GM20000 (cell line): ENCODE measurements around the gene WBP1.

ENCODE experiments used
- DNase-seq: peaks from one replicate; pipeline ENCODE4 v3.0.0; 2012; ENCODE audit warnings: low spot score
- TF ChIP-seq, protein P1 (sequence below): IDR thresholded peaks from 2 replicates; pipeline ENCODE4 v1.5.1; 2012; ENCODE audit warnings: mild to moderate bottlenecking, control low read depth; ENCODE audit errors: extremely low read depth, missing control alignments

Gene WBP1

DNA sequence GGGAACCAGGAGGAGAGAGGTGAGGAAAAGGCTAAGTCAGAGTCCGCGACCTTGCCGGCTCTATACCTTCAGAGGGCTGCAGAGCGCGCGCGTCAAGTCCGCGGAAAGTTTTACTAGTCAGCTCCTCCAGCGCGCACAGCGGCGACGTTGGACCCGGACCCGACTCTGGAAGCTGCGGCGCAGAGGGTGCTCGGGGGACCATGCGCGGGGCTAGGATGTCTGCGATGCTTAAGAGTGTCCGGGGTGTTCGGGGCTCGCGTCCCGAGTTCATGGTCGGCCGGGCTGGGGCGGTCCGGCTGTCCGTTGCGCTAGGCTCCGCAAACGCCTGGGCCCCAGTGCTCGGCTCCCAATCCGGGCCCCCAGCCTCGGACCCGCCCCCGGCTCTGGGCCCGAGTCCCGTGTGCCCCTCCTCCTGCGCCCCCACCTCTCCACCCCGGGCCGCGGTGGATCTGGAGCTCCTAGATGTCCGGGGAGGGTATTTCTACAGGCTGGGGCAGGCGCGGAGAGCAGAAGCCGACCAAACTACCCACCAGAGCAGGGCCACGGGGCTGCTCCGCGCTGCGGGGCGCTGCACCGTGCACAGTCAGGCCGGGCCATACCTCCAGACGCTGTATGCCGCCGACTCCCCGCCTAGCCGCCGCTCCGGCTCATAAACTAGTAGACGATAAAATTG, 41.2 kb downstream of the WBP1 start, which contains the start of gene LBX2:
Gene LBX2, minus strand, starts transcription at position 337 of the 673 bp plus-strand sequence. Its CDS starts 66 bp downstream, at position 271.
- DNase-seq: peak; percentile 41
- TF ChIP-seq, protein P1, sequence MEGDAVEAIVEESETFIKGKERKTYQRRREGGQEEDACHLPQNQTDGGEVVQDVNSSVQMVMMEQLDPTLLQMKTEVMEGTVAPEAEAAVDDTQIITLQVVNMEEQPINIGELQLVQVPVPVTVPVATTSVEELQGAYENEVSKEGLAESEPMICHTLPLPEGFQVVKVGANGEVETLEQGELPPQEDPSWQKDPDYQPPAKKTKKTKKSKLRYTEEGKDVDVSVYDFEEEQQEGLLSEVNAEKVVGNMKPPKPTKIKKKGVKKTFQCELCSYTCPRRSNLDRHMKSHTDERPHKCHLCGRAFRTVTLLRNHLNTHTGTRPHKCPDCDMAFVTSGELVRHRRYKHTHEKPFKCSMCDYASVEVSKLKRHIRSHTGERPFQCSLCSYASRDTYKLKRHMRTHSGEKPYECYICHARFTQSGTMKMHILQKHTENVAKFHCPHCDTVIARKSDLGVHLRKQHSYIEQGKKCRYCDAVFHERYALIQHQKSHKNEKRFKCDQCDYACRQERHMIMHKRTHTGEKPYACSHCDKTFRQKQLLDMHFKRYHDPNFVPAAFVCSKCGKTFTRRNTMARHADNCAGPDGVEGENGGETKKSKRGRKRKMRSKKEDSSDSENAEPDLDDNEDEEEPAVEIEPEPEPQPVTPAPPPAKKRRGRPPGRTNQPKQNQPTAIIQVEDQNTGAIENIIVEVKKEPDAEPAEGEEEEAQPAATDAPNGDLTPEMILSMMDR: no peak

DNA sequence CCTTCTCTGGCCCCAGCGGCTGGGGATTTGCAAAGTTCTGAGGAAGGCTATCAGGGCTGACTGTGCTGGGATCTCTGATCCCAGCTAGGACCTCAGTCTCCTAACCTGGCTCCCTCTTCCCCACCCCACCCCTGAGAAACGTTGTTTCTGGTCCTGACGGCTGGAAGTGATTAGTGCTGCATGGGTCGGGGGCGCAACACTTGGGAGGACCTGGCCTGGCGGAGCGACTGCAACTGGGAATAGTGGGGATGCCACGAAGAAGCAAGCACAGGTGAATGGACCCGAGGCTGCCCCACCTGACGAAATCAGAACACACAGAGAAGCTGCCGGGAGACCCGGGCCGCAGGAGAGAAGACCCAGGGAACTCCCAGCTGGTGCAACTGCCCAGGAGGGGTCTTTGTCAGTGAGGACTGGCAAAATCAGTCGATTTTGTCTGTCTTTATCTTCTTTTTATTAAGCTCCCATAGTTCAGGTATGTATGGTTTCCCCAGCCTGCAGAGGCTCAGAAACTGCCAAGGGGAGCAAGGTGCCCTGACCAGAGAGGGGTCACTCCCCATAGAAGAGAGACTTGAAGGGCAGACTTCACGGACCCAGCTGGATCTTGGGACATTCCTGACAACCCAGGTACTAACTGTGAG, 41.8 kb downstream of the WBP1 start:
- DNase-seq: no peak
- TF ChIP-seq, protein P1: no peak

DNA sequence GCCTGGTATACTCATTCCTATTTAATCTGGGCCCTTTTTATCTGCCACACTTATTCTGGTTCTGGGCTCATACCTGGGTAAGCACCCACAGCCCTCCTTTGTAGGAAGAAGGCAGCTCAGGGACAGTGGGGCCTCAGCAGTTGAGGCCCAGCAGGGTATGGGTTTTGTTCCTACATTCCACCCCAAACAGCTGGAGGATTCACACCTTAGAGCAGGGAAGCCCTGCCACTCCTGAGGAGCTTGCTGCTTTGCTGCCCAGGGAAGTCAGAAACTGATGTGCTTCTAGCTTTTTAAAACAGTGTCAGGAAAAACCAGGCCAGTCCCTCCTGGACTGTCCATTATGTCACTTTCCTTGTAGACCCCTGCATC, 42.3 kb downstream of the WBP1 start:
- DNase-seq: no peak
- TF ChIP-seq, protein P1: no peak

DNA sequence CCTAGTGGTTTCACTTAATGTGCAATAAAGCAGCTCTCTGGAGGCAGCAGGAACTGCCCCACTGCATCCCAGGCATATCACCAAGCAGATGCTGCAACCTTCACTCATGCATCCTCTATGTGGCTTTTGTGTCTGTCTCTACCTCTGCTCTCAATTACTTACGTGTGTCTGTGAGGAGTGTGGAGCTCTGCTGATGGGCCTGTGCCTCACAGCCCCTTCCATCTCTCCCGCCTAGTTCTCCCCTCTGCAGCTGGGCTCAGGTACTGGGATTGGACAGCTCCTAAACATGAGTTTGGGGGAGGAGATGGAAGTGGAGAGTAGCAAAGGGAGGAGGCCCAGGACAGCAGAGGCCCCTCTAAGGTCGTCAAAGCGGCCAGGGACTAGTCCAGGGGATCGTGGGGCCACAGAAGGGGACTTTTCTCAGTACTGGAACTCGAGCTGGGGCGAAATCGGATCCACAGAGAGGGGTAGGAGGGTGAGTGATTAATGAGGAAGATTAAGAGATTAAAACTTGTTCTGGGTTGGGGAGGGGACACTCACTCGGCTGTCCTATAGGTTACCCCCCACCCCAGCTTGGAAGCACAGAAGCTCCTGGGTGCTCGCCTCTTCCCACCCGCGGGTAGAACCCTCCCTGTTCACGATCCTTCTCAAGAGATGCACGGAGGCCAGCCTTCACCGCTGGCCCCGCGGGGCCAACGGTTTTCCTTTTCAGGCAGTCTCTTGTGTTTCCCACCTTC, 43.3 kb downstream of the WBP1 start:
- TF ChIP-seq, protein P1: no peak
- peak; percentile 25 for DNase-seq

DNA sequence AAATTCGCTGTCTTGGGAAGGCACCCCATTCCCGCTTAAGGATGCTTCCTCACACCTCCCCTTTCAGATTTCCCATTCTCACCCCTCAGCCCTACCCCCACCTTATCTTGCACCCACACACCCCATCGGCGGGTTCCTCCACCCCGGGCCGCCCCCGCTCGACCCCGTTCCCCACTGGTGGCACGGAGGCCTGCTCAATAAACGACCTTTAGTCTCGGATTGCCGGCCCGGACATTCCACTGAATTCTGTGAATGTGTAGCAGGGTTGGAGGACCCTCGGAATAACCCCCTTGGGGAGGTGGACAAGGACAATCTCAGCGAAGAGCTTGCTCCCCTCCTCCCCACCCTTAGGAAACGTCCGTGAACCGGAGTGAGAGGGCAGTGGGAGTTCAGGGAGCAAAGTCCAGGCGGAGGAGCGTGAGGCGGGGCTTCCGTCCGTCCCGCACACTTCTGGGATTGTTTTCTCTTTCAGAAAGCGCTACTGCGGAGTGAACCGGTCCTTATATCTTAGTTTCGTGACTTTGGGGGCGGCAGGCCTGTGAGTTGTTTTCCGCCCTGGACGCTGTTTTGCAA, 44.0 kb downstream of the WBP1 start:
- TF ChIP-seq, protein P1: no peak

DNA sequence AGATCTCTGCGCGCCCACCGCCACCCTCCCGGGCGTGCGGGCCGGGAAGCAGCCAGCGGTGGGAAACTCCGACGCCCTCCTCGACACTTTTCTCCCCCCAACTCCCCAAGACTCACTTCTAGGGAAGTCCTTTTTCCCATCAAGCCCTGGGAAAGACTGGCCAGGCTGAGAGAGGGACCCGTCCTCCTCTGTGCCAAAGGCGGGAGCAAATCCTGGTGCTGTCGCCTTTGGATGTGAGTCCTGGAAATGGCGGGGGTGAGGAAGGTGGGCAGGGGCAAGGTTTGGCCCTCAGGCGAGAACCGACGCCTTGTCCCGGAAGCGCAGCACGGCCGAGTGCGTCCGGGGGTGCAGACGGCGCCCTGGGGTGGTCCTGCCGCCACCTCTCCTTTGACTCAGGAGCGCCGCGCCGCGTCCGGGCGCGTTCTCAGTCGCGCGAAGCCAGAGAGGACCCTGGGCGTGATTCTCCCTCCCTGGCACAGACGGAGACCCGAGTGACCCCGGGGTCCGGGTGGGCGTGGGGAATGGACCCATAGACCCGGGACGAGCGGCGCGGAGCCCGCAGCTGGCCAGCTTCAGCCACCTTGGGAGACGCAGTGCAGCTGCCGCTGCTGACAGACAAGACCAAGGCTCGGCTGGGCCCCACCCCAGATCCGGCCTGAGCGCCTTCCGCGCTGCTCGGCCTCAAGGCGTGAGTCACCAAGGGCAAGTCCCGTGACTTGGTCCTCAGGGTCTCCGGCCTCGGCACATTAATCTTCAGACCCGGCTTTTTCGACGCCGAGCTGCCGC, 44.7 kb downstream of the WBP1 start:
- peak; percentile 82 for DNase-seq
- TF ChIP-seq, protein P1: peak; percentile 33

More for the DNA sequence above, 44.0 kb downstream of the WBP1 start:
- peak; percentile 57 for DNase-seq
